GM19463 (cell line): ENCODE measurements around the gene GFAP.

Experiments used
- ATAC-seq: cut with Tn5 transposase; IDR thresholded peaks from one replicate; pipeline ENCODE4 v1.9.1; 2021; ENCODE audit warnings: mild to moderate bottlenecking, moderate library complexity; ENCODE audit not compliant: unreplicated experiment

Gene GFAP

DNA sequence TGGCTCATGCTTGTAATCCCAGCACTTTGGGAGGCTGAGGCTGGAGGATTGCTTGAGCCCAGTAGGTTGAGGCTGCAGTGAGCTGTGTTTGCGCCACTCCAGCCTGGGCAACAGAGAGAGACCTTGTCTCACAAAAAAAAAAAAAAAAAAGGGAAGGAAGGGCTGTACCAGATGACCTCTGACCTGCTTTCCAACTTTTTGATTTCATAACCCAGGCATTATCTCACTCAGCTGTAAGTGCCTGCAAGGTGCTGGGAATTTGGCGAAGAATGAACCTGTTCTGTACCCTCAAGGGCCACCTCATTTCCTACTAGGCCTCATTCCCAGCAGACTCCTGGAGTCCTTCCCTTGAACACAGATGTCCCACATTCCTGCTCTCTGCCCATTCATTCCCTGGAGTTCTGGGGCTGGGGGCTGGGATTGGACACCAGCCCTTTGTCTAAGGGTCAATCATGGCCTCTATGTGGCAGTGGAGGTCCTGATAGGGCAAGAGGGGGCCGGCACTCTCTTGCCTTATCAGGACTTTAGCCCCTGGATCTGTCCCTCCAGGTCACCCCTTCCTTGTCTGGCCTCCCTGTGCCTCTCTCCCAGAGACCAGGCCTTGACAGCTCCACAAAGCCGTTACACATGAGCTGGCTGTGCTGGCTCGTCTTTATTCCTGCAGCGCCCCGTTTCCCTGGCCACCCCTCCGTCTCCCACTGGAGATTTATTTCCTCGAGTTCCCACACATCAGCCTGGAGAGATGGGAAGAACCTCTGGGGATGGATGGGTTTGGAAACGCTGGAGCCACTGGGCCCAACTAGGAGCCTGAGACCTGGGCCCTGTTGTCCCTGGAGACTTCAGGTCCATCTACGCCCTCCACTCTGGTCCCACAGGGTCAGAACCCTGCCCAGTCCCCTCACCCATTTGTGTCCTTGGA lies 821 bp upstream of the GFAP start:
- ATAC-seq, result no peak

DNA sequence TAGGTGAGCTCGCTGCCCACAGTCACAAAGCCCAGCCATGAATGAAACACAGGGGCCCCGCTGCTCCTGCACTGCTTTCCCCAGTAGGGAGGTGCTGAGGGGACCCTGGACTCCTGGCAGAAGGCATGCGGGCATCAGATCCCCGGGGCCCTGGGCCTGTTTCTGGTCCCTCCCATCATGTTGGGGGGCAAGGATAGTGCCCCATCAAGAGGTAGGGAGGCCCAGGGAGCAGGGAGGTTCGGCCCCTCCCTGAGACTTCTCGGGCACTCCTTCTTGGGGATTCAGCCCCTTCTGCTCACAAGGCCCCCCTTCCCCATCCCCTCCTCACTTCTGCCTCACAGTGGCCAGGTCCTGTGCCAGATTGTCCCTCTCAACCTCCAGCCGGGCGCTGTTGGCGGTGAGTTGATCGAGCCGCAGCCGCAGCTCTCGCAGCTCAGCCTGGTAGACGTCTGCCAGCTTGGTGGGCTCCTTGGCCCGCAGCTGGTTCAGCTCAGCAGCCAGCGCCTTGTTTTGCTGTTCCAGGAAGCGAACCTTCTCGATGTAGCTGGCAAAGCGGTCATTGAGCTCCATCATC lies 515 bp downstream of the GFAP start:
- no peak for ATAC-seq

DNA sequence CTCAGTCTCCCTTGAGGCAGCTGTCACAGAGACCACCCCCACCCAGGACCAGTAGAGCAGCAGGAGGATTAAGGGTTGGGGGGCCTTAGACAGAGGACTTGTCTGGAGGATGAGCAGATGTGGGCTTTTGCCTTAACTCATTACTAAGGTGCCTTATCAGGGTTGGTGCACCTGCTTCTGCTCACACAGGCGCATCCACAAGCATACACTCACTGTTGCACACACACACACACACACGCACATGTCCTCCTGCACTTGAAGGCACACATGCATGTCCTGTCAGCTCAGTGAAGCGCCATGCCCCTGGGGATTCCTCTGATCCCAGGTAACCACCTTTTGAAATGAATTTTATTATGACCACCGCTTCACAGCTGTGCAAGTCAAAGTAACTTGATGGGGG lies 1.2 kb downstream of the GFAP start:
- ATAC-seq, result no peak

DNA sequence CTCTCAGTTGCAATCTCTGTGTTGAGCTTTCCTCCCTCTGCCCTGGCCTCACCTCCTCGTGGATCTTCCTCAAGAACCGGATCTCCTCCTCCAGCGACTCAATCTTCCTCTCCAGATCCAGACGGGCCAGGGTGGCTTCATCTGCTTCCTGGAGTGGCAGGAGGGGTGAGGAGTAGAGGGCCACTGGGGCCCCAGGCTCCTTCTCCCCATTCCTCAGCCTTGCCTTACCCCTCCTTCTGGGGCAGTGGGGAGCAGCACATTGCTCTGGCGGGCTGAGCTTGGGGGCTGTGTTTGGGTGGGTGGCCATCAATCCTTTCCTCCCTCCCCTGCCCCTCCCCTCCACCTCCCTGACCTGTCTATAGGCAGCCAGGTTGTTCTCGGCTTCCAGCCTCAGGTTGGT lies 1.6 kb downstream of the GFAP start:
- ATAC-seq, result no peak

DNA sequence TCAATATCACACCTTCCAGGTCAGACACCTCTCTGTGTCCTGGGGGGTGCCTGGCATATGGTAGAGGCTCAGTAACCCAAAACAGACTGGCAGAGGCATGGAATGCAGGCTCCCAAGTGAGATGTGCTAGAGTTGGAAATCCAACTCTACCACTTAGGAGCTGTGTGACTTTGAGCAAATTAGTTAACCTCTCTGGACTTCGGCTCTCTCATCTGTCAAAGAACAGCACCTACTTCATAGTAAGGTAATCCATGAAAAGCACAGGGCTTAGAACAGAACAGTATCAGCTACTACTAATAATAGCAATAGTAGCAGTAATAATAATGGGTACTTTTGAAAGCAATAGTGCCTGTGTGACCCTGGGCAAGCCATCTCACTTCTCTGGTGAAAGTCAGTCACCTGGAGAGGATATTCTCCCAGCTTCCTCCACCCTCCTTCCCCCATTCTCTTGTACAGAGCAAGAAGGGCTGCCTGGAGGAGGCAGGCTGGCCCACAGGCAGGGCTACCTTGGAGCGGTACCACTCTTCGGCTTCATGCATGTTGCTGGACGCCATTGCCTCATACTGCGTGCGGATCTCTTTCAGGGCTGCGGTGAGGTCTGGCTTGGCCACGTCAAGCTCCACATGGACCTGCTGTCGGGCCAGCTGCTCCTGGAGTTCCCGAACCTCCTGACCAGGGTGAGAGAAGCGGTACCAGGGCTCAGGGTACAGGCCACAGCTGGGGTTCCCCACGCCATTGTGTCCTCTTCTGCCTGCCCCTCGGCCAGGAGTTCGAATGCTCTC lies 2.3 kb downstream of the GFAP start:
- no peak for ATAC-seq

DNA sequence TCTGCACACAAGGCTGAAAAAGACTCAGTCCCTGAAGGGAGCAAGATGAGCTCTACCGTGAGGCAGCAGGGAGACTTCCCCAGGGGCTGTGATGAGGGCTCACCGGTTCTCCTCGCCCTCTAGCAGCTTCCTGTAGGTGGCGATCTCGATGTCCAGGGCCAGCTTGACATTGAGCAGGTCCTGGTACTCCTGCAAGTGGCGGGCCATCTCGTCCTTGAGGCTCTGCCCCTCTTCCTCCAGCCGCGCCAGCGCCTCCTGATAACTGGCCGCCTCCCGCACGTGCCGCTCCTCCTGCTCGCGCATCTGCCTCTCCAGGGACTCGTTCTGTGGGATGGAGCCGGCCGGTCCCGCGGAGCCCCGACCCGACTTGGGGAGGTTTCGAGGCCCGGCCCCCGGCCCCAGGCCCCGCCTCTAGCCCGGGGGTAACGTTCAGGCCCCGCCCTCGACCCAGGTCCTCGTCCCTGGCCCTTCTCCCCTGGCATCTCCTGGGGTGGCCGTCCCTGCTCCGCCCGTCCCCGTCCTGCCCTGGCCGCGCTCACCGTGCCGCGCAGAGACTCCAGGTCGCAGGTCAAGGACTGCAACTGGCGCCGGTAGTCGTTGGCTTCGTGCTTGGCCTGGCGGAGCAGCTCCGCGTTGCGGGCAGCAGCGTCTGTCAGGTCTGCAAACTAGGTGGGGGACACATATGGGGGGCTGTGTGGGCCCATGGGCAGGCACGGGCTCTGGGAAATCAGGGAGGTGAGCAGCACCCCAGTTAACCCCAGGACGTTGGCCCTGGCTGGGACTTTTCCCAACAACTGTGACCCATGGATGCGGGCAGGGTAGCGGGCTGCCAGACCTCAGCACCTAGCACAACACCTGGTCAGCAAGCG lies 3.9 kb downstream of the GFAP start:
- no peak for ATAC-seq

DNA sequence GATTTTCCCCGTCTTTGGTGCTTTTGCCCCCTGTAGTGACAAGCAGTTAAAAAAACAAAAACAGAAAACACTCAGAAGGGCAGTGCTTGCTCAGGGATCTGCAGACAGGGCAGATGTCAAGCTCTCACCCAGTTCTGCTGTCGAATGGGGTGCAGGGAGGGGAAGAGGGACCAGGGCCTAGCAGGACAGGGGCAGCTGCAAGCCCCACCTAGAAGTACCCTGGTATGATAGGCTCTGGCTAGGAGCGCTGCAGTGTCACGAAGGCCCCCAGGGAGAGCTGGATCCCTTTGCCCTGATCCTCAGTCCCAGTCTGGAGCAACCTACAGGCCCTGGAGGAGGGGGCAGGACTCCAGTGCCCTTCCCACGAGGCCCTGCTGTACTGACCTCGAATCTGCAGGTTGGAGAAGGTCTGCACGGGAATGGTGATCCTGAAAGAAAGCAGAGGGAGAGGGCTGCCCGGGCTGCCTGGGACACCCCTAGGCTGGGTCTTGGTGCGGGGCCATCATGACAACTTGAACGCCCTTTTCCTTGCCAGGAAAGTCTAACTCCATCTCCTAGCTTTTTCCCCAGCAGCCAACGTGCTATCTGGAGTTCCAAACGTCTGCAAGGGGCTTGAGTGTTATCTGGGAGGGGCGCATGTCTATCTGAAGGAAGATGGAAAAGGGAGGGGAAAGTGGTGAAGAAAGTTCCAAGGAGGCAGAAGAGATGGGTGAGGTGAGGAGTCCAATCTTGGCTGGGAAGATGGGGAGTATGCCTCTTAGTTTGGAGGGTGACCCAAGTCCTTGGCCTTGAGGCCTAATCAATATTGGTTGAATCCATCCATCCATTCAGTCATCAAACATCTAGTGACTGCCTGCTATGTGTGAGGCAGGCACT lies 4.8 kb downstream of the GFAP start:
- ATAC-seq, result no peak

DNA sequence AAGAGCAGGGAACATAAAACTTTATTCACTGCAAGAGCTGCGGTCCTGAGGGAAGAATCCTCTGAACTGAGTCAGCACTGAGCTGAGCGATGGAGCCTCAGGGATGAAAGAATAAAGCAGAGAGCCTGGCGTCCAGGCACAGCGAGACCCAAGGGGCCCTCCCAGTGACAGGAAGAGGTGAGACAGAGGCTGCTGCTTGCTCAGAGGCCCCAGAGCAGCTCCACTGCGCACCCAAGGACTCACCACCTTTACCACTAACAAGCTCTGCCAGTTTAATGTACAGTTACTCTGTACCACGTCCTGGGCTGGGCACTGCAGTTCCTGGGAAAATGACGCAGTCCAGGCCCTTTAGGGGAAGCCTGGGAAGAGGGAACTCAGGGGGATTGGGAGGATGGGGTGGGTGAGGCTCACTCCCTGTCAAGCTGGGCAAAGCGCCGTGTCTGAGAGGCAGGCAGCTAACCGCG lies 5.6 kb downstream of the GFAP start:
- ATAC-seq, result no peak

DNA sequence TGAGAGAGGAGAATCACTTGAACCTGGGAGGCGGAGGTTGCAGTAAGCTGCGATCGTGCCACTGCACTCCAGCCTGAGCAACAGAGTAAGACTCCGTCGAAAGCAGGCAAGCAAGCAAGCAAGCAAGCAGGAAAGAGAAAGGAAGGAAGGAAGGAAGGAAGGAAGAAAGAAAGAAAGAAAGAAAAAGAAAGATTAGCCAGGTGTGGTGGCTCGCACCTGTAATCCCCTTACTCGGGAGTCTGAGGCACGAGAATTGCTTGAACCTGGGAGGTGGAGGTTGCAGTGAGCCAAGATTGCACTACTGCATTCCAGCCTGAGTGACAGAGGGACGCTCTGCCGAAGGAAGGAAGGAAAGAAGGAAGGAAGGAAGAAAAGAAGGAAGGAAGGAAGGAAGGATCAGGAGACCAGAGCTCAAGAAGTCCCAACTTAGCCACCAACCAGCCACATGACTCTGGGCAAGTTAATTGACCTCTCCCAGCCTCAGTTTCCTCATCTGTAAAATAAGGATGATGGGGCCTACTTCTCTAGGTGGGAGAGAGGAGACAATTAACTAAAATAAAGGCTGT lies 6.5 kb downstream of the GFAP start:
- ATAC-seq, result no peak

DNA sequence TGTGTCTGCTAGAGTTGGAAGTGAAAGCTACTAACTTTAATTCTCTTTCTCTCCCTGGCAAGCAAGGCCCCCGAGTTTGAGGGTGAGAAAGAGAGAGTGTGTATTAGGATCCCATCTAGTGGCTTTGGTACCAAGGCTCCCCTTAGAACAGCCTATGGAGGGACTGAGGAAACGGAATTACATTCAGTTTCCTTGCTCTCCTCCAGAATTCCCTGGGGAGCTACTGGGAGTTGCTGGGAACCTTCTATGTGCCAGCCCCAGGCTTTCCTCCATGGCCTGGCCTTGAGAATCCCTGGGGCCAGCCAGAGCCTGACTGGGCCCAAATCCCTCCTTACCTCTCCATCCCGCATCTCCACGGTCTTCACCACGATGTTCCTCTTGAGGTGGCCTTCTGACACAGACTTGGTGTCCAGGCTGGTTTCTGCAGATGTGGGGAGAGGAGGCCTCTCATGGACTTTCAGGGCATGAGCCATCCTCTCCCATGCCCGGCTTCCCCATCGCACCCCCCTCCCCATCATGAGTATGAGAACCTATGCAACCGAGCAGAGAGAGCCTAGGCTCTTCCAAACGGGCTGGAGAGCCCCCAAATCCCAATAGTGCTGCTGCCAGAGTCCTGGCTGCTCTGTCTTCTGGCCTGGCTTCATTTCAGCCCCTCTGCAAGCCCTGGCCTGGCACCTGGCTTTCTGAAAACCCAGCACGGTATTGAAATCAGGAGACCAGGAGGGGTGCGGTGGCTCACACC lies 7.4 kb downstream of the GFAP start:
- ATAC-seq, result no peak

DNA sequence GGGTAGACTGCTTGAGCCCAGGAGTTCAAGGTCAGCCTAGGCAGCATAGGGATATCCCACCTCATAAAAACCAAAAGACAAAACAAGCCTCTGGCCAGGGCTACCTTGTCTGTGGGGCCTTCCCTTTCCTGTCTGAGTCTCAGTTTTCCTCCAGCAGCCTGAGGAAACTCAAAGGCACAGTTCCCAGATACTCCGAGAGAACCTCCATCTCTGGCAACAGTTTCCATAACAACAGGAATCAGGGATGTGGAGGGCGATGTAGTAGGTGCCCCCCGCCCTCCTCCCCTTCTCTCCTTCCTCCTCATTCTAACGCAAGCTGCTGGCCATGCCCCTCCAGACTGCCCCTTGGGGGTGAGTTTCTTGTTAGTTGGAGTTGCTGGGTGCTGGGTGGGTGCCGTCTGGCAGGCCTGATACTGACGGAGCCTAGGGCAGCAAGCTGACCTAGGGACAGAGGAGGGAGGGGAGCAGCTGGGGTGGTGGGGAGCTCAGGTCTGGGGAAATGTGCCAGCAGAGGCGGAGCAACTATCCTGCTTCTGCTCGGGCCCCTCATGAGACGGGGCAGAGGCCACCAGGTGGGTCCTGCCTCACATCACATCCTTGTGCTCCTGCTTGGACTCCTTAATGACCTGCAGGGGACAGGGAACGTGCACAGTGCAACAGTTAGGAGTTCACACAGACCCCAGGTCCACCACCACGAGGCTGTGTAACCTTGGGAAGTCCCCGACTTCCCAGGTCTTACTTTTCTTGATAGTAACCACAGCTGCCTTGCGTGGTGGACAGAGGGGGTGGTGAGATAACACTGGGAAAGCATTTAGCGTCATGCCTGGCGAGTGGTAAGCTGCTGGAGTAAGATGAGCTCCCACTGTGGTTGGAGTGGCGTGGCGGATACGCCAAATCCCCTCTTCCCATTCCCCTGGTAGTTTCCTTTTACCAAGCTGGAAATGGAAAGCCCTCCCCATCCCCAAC lies 8.3 kb downstream of the GFAP start:
- no peak for ATAC-seq

DNA sequence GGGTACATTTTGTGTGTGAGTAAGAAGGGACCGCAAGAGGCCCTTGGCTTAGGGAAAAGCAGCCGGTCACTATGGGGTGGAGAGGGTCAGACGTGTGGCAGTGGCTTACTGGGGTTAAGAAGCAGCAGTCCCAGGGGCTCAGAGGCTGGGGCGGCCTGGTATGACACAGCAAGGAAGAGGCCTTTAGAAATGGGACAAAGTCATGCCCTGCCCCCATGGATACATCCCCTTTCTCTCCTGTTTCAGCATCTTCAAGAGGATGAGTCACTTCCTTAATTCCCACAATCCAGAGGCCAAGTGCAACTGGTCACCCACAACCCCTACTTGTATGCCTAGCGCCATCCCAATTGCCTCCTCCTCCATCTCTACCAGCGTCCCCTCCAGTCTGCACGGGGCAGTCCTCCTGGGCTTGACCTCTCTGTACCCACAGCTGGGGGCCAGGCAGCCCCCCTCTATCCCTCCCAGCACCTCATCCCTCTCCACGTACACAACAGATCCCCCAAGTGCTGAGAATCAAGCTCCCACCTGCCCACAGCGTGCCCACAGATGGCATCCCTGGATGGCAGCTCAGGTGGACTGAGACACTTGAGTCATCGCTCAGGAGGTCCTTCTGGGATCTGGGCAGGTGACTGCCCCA lies 9.2 kb downstream of the GFAP start:
- ATAC-seq, result no peak

DNA sequence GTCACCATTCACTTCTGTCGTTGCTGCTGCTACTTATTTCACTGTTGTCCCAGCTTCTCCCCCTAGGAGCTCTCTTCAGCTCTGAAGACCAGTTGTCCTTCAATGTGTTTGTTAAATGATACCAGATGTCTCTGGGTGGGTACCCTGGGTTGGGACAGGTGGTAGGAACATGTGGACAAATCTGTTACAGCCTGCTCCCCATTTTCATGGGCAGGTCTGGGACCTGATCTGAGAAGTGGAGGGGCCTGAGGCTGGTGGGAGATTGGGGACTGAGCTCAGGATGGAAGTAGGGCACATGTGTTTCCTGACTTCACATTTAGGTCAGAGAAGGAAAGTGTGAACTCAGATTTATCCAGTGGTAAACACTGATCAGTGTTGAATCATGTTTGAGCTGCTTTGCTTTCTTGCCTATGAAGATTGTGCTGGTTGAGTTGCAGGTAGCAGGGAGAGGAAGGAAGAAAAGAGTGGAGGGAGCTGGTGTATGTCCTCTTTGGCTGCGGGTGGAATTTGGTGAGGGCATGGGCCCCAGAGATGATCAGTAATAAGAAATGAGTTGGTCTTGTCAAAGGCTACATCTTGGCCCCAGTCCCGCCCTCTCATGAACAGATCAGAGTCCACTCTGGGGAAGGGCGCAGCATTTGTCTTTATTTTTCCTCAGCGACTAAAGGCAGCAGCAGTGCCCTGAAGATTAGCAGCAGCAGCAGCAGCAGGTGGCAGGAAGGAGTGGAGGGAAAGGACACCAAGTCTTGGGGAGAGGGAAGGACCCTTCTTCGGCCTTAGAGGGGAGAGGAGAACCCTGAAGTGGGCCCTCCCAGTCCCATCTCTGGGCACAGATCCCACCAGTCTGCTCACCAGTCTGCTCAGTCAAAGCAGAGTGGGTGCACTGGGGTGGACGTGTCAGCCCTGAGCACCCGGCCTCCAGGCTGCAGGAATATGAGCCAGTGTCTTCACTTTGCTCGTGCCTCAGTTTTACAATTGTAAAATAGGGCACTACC lies 10.0 kb downstream of the GFAP start:
- ATAC-seq, result no peak

DNA sequence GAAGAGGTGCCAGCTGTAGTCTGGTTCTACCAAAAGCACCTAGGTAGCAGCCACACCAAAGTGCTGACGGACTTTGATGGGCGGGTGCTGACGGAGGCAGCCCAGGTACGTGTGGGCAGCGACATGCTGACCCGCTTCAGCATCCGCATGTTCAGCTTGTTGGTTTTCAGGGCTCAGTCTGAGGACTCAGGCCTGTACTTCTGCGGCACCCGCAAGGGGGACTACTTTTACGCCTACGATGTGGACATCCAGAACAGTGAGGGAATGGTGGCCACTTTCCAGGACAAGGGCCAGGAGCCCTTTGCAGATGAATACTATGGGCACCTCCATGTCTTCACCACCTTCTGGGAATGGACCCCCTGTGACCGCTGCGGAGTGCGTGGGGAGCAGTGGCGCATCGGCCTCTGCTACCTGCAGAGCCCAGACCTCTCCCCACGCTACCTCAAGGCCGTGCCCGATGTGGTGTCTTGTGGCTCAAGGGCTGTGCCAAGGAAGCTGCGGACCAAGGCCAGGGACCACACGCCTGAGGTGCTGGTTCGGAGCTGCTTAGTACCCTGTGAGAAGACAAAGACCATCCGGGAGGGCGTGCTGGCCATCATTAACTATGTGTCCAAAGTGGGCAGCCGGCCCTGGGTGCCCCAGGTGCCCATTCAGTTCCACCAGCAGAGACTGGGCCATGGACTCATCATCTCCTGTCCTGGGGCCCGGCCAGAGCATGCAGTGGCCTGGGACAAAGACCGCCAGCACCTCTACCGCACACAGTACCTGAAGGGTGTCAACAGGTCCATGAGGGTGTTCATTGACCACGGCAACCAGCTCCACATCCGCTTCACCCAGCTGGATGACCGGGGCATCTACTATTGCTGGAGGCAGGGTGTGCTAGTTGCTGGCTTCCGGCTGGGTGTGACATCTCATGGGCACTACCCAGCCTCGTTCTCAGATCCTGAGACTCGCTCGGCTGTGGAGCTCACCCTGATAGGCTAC lies 11.0 kb downstream of the GFAP start:
- no peak for ATAC-seq
